OCI-LY3 (cell line): ENCODE results near the gene FMO2.

Experiments
- CTCF ChIP-seq: fragments of 200-600, 300-600 bp; sonication (generic); IDR thresholded peaks from 2 replicates; pipeline ENCODE4 v1.5.1; 2014; ENCODE audit warnings: antibody characterized with exemption, low read length, low read depth
- EZH2phosphoT487 ChIP-seq: fragments of 200-600 bp; shearing (Covaris generic); IDR thresholded peaks from 2 replicates; pipeline ENCODE4 v1.6.1; 2018; ENCODE audit warnings: antibody characterized with exemption, mixed run types, low read depth

- TF ChIP-seq CTCF (no peak), EZH2phosphoT487 (no peak)
These were observed 5.5 kb upstream of the FMO2 start for GRCh38 chr1:171179318-171180227.
